ENCODE results near the gene PPM1H. TPM values are rescaled to one million over a fixed set of nuclear protein-coding genes. Genes with fewer than 3 reads are reported as not detected.
A peak's percentile ranks its signal among the peaks of the same experiment; 100 is the strongest.

PPM1H gene
- total RNA-seq, 3 donors from 2014 or later: 4.9 to 6.1 (median 5.8) TPM

GRCh38 chr12:62651138-62651537 lies 283.8 kb downstream of the PPM1H start:
- Histone ChIP-seq H3K9me3 (no peaks in the 10 kb centered on the region), H3K36me3 (ENCODE audit: low read depth) (no peaks in the 10 kb centered on the region), H3K4me3 (no peak overlapping the region), H3K4me1 (ENCODE audit: low read depth) (no peaks in the 10 kb centered on the region)
- no peak for ATAC-seq
- intact Hi-C loops (cut with DNase I, micrococcal nuclease): no loop called here
- no peak for TF ChIP-seq CTCF (IDR thresholded peaks at IDR 0.05)
- DNase-seq: no peak

- DNase-seq: no peak
- ATAC-seq: no peak
- intact Hi-C loops (cut with DNase I, micrococcal nuclease): no loop called here
- Histone ChIP-seq H3K9me3 (no peaks in the 10 kb centered on the region), H3K4me3 (no peak overlapping the region), H3K4me1 (ENCODE audit: low read depth) (no peaks in the 10 kb centered on the region), H3K36me3 (ENCODE audit: low read depth) (no peaks in the 10 kb centered on the region)
- TF ChIP-seq CTCF (IDR thresholded peaks at IDR 0.05): no peak
Observed at GRCh38 chr12:62649412-62650138, 285.4 kb downstream of the PPM1H start.

- TF ChIP-seq CTCF (IDR thresholded peaks at IDR 0.05): no peak
- H3K4me3 ChIP-seq: no peak overlapping the region
- H3K4me1 ChIP-seq (ENCODE audit: low read depth): no peaks in the 10 kb centered on the region
- ATAC-seq (peak; percentile 37), DNase-seq (no peak)
- no peaks in the 10 kb centered on the region for H3K9me3 ChIP-seq
- no peaks in the 10 kb centered on the region for H3K36me3 ChIP-seq (ENCODE audit: low read depth)
- intact Hi-C loops (cut with DNase I, micrococcal nuclease): no loop called here
Observed at GRCh38 chr12:62647586-62647985, 287.4 kb downstream of the PPM1H start.

GRCh38 chr12:62646566-62646965 lies 288.4 kb downstream of the PPM1H start:
- intact Hi-C loops (cut with DNase I, micrococcal nuclease): no loop called here
- ATAC-seq: no peak
- Histone ChIP-seq H3K4me1 (ENCODE audit: low read depth) (no peaks in the 10 kb centered on the region), H3K9me3 (no peaks in the 10 kb centered on the region), H3K36me3 (ENCODE audit: low read depth) (no peaks in the 10 kb centered on the region), H3K4me3 (no peak overlapping the region)
- DNase-seq: no peak
- no peak for TF ChIP-seq CTCF (IDR thresholded peaks at IDR 0.05)

GRCh38 chr12:62643486-62643885 lies 291.5 kb downstream of the PPM1H start:
- ATAC-seq (no peak), DNase-seq (no peak)
- no peak for TF ChIP-seq CTCF (IDR thresholded peaks at IDR 0.05)
- Histone ChIP-seq H3K4me1 (ENCODE audit: low read depth) (no peaks in the 10 kb centered on the region), H3K9me3 (no peaks in the 10 kb centered on the region), H3K36me3 (ENCODE audit: low read depth) (no peaks in the 10 kb centered on the region), H3K4me3 (no peak overlapping the region)
- intact Hi-C loops (cut with DNase I, micrococcal nuclease): no loop called here

- no peak overlapping the region for H3K4me3 ChIP-seq
- TF ChIP-seq CTCF (IDR thresholded peaks at IDR 0.05): no peak
- H3K4me1 ChIP-seq (ENCODE audit: low read depth): no peaks in the 10 kb centered on the region
- ATAC-seq (no peak), DNase-seq (no peak)
- no peaks in the 10 kb centered on the region for H3K9me3 ChIP-seq
- H3K36me3 ChIP-seq (ENCODE audit: low read depth): no peaks in the 10 kb centered on the region
- intact Hi-C loops (cut with DNase I, micrococcal nuclease): no loop called here
Observed at GRCh38 chr12:62642486-62642885, 292.5 kb downstream of the PPM1H start.
